Skeletal muscle satellite cell (primary cell): ENCODE results near the gene IFFO2.
"Not testable (repeated sequence)": the region's sequence is repeated elsewhere in the genome, so short reads cannot be mapped to it uniquely, and the experiment has no call there.

Experiments used
- H3K27me3 ChIP-seq: 2 replicates; pipeline ENCODE4 v1.7.0; 2013; ENCODE audit warnings: low read length; ENCODE audit not compliant: control insufficient read depth, insufficient read depth
- H3K36me3 ChIP-seq: 2 replicates; pipeline ENCODE4 v1.7.0; 2013; ENCODE audit warnings: mild to moderate bottlenecking, control low read depth, low read length; ENCODE audit not compliant: insufficient read depth
- H3K4me1 ChIP-seq: 2 replicates; pipeline ENCODE4 v1.7.0; 2013; ENCODE audit warnings: low read length; ENCODE audit not compliant: control insufficient read depth, insufficient read depth
- H3K4me2 ChIP-seq: 2 replicates; pipeline ENCODE4 v1.7.0; 2013; ENCODE audit warnings: mild to moderate bottlenecking, low read length
- H3K4me3 ChIP-seq: 2 replicates; pipeline ENCODE4 v1.7.0; 2013; ENCODE audit warnings: low read length
- H3K9ac ChIP-seq: 2 replicates; pipeline ENCODE4 v1.7.0; 2013; ENCODE audit warnings: mild to moderate bottlenecking, low read depth, low read length, moderate library complexity
- H3K9me3 ChIP-seq: replicated peaks from 2 replicates; pipeline ENCODE4 v1.7.0; 2013; ENCODE audit warnings: mild to moderate bottlenecking, control low read depth, low read length

Gene IFFO2

DNA sequence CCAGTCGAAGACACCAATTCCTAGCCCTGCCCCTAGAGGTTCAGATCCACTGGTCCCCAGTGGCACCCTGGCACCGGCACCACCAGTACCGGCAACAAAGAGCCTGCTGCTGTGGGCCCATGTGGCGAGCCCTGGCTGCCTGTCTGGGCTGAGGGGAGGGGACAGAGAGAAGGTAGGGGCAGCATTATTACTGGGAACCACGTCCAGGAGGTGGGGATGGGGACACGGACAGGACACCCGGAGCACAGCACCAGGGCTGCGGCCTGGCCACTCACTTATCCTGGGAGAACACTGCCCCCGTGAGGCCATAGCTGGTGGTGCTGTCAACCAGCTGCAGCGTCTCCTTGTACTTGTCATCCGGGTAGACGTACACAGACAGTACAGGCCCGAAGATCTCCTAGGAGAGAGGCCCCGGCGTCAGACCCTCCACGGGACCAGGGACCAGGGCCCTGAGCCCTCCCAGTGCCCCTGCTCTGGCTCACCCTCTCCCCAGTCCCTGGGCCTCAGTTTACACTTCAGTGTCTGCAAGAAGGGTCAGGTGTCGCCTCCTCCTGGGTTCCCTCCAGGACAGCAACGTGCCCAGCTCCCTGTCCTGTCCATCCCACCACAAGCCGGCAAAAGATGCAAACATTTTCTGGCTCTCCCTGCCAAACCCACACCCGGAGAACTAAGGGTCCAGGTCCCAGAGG lies 81.2 kb downstream of the IFFO2 start:
- Histone ChIP-seq H3K9ac (no peak overlapping the region), H3K36me3 (no peaks in the 10 kb centered on the region), H3K9me3 (no peaks in the 10 kb centered on the region)

GRCh38 chr1:18874600-18874999 lies 81.9 kb downstream of the IFFO2 start:
- Histone ChIP-seq H3K36me3 (no peaks in the 10 kb centered on the region), H3K4me1 (no peaks in the 10 kb centered on the region), H3K4me2 (no peak overlapping the region), H3K9me3 (no peaks in the 10 kb centered on the region), H3K4me3 (no peak overlapping the region), H3K27me3 (no peaks in the 10 kb centered on the region), H3K9ac (no peak overlapping the region)

More for the DNA sequence above, 81.2 kb downstream of the IFFO2 start:
- Histone ChIP-seq H3K4me3 (no peak overlapping the region), H3K4me1 (no peaks in the 10 kb centered on the region), H3K4me2 (no peak overlapping the region), H3K27me3 (no peaks in the 10 kb centered on the region)

GRCh38 chr1:18874036-18874435 lies 82.4 kb downstream of the IFFO2 start:
- Histone ChIP-seq H3K4me1 (no peaks in the 10 kb centered on the region), H3K9ac (no peak overlapping the region), H3K4me3 (no peak overlapping the region), H3K36me3 (no peaks in the 10 kb centered on the region), H3K27me3 (no peaks in the 10 kb centered on the region), H3K4me2 (no peak overlapping the region), H3K9me3 (no peaks in the 10 kb centered on the region)

- Histone ChIP-seq H3K27me3 (peaks cover under 1% of the 10 kb centered on the region), H3K4me1 (no peaks in the 10 kb centered on the region), H3K36me3 (no peaks in the 10 kb centered on the region), H3K9ac (no peak overlapping the region), H3K4me3 (no peak overlapping the region), H3K4me2 (no peak overlapping the region), H3K9me3 (no peaks in the 10 kb centered on the region)
Measured at GRCh38 chr1:18872071-18872611, 84.3 kb downstream of the IFFO2 start.

DNA sequence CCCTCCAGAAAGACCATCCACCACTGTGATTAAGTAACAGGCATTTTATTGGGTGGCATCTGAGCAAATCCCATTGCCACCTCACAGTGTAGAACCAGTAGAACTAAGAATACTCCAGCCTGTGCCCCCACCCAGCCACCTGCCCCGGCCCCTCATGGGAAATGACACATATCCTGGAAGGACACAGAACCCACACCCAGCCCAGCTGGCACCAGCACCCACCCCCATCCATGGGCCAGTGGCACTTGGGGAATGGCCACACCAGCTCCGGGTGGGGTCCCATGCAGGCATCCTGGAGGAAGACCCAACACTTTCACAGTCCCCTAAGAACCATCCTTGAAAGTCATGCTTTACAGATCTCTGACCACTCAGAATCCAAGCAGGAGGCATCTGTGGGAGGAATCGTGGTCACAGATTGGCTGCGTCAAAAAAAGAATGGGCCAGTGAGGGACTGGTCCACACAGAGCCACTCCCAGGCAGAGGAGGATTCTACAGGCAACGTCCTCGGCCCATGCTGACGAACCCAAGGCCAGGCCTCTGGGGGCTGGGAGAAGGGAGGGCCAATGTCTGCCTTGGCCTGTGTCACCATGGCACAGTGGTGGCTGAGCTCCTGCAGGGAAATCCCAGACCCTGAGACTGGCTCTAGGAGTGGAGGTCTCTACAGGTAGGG lies 84.9 kb downstream of the IFFO2 start:
- no peak overlapping the region for H3K4me2 ChIP-seq
- H3K4me1 ChIP-seq: no peaks in the 10 kb centered on the region
- no peak overlapping the region for H3K4me3 ChIP-seq
- no peaks in the 10 kb centered on the region for H3K9me3 ChIP-seq
- H3K27me3 ChIP-seq: peaks cover 5% of the 10 kb centered on the region
- no peaks in the 10 kb centered on the region for H3K36me3 ChIP-seq
- no peak overlapping the region for H3K9ac ChIP-seq

GRCh38 chr1:18870957-18871356 lies 85.5 kb downstream of the IFFO2 start:
- no peaks in the 10 kb centered on the region for H3K36me3 ChIP-seq
- H3K9me3 ChIP-seq: no peaks in the 10 kb centered on the region
- no peaks in the 10 kb centered on the region for H3K4me1 ChIP-seq
- H3K9ac ChIP-seq: no peak overlapping the region
- H3K4me3 ChIP-seq: no peak overlapping the region
- H3K4me2 ChIP-seq: no peak overlapping the region
- H3K27me3 ChIP-seq: peaks cover 8% of the 10 kb centered on the region

- H3K27me3 ChIP-seq: peaks cover 13% of the 10 kb centered on the region
- H3K4me3 ChIP-seq, H3K4me1 ChIP-seq, H3K9me3 ChIP-seq, H3K36me3 ChIP-seq, H3K4me2 ChIP-seq, H3K9ac ChIP-seq: not testable (repeated sequence)
Measured at GRCh38 chr1:18870595-18870865, 85.9 kb downstream of the IFFO2 start.

DNA sequence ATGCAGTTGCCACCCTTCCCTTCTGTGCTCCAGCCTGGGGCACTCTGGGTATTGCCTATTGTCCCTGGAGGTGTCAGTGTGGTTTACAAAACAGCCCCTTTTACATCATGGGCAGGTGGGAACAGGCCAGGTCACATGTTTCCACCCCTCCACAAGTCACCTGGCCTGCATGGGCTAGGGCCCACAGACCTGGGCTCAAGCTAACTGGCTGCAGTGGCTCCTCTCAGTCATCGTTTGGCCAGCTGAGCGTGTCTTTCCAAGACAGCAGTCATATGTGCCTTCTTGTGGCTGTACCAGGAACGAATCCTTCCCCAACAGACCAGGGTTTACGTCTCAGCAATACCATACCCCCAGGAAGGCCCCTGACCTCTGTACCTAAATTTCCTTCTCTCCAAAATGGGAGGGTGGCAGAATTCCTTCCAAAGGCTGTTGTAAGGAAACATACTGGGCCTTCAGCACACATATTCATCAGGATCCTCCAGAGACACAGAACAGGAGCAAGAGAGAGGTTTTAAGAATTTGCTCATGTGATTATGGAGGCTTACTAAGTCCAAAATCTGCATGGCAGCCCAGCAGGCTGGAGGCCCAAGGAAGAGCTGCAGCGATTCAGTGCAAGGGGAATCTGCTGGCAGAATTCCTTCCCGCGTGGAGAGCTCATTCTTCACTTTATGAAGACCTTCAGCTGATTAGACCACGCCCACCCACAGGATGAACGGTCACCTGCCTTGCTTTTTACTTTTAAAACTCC lies 86.5 kb downstream of the IFFO2 start:
- Histone ChIP-seq H3K4me1 (no peaks in the 10 kb centered on the region), H3K4me3 (no peak overlapping the region), H3K9me3 (no peaks in the 10 kb centered on the region), H3K27me3 (peaks cover 14% of the 10 kb centered on the region), H3K4me2 (no peak overlapping the region), H3K36me3 (no peaks in the 10 kb centered on the region), H3K9ac (no peak overlapping the region)

DNA sequence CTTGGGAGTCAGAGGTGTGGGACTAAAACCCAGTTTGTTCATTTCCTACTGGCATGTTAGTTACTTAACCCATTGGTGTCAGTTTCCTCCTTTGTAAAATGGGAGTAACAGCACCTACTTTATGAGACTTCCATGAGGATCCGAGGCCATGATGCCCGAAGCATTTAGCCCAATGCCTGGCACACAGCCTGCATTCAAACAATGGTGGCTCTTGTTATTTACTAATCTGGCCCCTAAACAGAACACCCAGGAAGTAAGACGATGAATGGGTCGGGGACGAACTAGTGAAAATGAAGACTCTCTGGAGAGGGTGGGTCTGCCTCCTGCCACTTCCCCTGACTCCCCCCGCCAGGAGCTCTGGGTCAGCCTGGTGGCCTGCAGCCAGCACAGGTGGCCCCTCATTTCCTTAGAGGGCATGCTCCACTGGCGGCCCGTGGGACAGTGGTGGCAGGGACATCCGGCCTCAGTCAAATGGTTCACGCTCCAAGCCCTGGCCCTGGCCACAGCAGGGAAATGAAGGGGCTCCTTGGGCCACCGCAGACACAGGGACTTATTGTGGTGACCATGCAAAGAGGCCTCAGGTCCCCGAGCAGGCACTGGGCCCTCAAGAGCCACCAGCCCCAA lies 87.6 kb downstream of the IFFO2 start:
- Histone ChIP-seq H3K4me2 (no peak overlapping the region), H3K36me3 (no peaks in the 10 kb centered on the region)

GRCh38 chr1:18868354-18868753 lies 88.1 kb downstream of the IFFO2 start:
- H3K36me3 ChIP-seq: no peaks in the 10 kb centered on the region
- no peaks in the 10 kb centered on the region for H3K4me1 ChIP-seq
- no peak overlapping the region for H3K9ac ChIP-seq
- peaks cover 14% of the 10 kb centered on the region for H3K27me3 ChIP-seq
- no peak overlapping the region for H3K4me2 ChIP-seq
- H3K4me3 ChIP-seq: no peak overlapping the region
- H3K9me3 ChIP-seq: no peaks in the 10 kb centered on the region

More for the DNA sequence above, 87.6 kb downstream of the IFFO2 start:
- Histone ChIP-seq H3K9ac (no peak overlapping the region), H3K4me1 (no peaks in the 10 kb centered on the region), H3K9me3 (no peaks in the 10 kb centered on the region), H3K4me3 (no peak overlapping the region), H3K27me3 (peaks cover 14% of the 10 kb centered on the region)

GRCh38 chr1:18866846-18867245 lies 89.6 kb downstream of the IFFO2 start:
- H3K4me2 ChIP-seq: no peak overlapping the region
- no peak overlapping the region for H3K9ac ChIP-seq
- no peaks in the 10 kb centered on the region for H3K36me3 ChIP-seq
- H3K4me1 ChIP-seq: no peaks in the 10 kb centered on the region
- H3K27me3 ChIP-seq: peaks cover 14% of the 10 kb centered on the region
- H3K4me3 ChIP-seq: no peak overlapping the region
- no peaks in the 10 kb centered on the region for H3K9me3 ChIP-seq
